GM21576 (cell line): ENCODE measurements around the gene TIGD6.

Experiments used
- ATAC-seq: cut with Tn5 transposase; IDR thresholded peaks from one replicate; pipeline ENCODE4 v1.9.1; 2021; ENCODE audit warnings: mild to moderate bottlenecking, moderate library complexity; ENCODE audit not compliant: unreplicated experiment

Gene TIGD6

GRCh38 chr5:149981206-149981605, 19.2 kb downstream of the TIGD6 start:
- ATAC-seq: no peak

GRCh38 chr5:149979896-149980295, 20.6 kb downstream of the TIGD6 start:
- ATAC-seq: no peak

- no peak for ATAC-seq
Observed at GRCh38 chr5:149975409-149975808, 25.0 kb downstream of the TIGD6 start.

- no peak for ATAC-seq
Observed at GRCh38 chr5:149969181-149969930, 31.1 kb downstream of the TIGD6 start.

- no peak for ATAC-seq
Observed at GRCh38 chr5:149966946-149967345, 33.5 kb downstream of the TIGD6 start.

- no peak for ATAC-seq
Observed at GRCh38 chr5:149963729-149964128, 36.7 kb downstream of the TIGD6 start.

- ATAC-seq: no peak
Observed at GRCh38 chr5:149962601-149963300, 37.7 kb downstream of the TIGD6 start.

- ATAC-seq: no peak
Observed at GRCh38 chr5:149961957-149962409, 38.5 kb downstream of the TIGD6 start.

GRCh38 chr5:149961186-149961685, 39.2 kb downstream of the TIGD6 start:
- ATAC-seq: no peak

GRCh38 chr5:149960272-149961185, 39.9 kb downstream of the TIGD6 start, which contains the start of gene SLC26A2:
SLC26A2 (plus strand) TSS chr5:149960758; CDS start chr5:149977653, 16,895 bp downstream.
- ATAC-seq: peak; percentile 97

- ATAC-seq: no peak
Observed at GRCh38 chr5:149959406-149960236, 40.8 kb downstream of the TIGD6 start.

GRCh38 chr5:149957855-149958254, 42.6 kb downstream of the TIGD6 start:
- no peak for ATAC-seq

- ATAC-seq: no peak
Observed at GRCh38 chr5:149956685-149957084, 43.8 kb downstream of the TIGD6 start.

- ATAC-seq: no peak
Observed at GRCh38 chr5:149954798-149955197, 45.7 kb downstream of the TIGD6 start.

- ATAC-seq: no peak
Observed at GRCh38 chr5:149953436-149954121, 46.9 kb downstream of the TIGD6 start.

GRCh38 chr5:149951138-149951749, 49.2 kb downstream of the TIGD6 start:
- ATAC-seq: no peak

GRCh38 chr5:149948993-149949392, 51.5 kb downstream of the TIGD6 start:
- ATAC-seq: no peak

- no peak for ATAC-seq
Observed at GRCh38 chr5:149946118-149946517, 54.3 kb downstream of the TIGD6 start.

- ATAC-seq: no peak
Observed at GRCh38 chr5:149944666-149945065, 55.8 kb downstream of the TIGD6 start, which contains the start of gene PDE6A. PDE6A (minus strand) TSS chr5:149944793; CDS start chr5:149944673, 120 bp downstream.
